ENCODE measurements around the gene EPB41L4B.
"Not testable (repeated sequence)": the region's sequence is repeated elsewhere in the genome, so short reads cannot be mapped to it uniquely, and the experiment has no call there.

Gene EPB41L4B

GRCh38 chr9:109232449-109233237 is 88.2 kb downstream of the EPB41L4B start:
- no peak overlapping the region for H3K4me3 Mint-ChIP-seq
- no peaks in the 10 kb centered on the region for H3K9me3 Mint-ChIP-seq
- no peaks in the 10 kb centered on the region for H3K36me3 Mint-ChIP-seq
- H3K4me1 Mint-ChIP-seq: no peaks in the 10 kb centered on the region
- no peak overlapping the region for H3K27ac Mint-ChIP-seq
- H3K27me3 Mint-ChIP-seq: peaks cover 15% of the 10 kb centered on the region

- H3K27me3 Mint-ChIP-seq: peaks cover 13% of the 10 kb centered on the region
- H3K36me3 Mint-ChIP-seq: no peaks in the 10 kb centered on the region
- no peaks in the 10 kb centered on the region for H3K9me3 Mint-ChIP-seq
- no peak overlapping the region for H3K27ac Mint-ChIP-seq
- H3K4me3 Mint-ChIP-seq: no peak overlapping the region
- H3K4me1 Mint-ChIP-seq: no peaks in the 10 kb centered on the region
These were observed 89.3 kb downstream of the EPB41L4B start for GRCh38 chr9:109231593-109231992.

DNA sequence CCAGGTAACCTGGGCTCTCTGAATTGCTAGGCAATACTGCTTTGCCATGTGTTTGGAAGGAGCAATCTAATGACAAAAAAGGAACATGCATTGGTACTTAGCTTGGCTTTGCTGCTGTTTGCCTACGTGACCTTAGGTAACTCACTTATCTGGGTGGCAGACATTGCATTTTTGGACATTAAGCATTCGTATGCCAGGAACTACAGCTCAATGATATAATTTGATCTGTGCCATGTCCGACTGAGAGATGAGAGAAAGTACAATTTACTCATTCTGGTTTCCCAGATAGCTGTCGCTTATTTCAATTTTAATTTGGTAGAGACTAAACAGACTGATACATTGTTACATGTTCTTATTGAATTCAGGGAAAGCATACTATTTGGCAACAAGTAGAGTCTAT is 90.6 kb downstream of the EPB41L4B start:
- no peak overlapping the region for H3K4me3 Mint-ChIP-seq
- no peaks in the 10 kb centered on the region for H3K9me3 Mint-ChIP-seq
- H3K4me1 Mint-ChIP-seq: no peaks in the 10 kb centered on the region
- H3K36me3 Mint-ChIP-seq: no peaks in the 10 kb centered on the region
- peaks cover 13% of the 10 kb centered on the region for H3K27me3 Mint-ChIP-seq
- no peak overlapping the region for H3K27ac Mint-ChIP-seq

GRCh38 chr9:109229682-109230081 is 91.2 kb downstream of the EPB41L4B start:
- Mint-ChIP-seq H3K4me3 (no peak overlapping the region), H3K27me3 (peaks cover 10% of the 10 kb centered on the region), H3K9me3 (no peaks in the 10 kb centered on the region), H3K36me3 (no peaks in the 10 kb centered on the region), H3K27ac (no peak overlapping the region), H3K4me1 (no peaks in the 10 kb centered on the region)

DNA sequence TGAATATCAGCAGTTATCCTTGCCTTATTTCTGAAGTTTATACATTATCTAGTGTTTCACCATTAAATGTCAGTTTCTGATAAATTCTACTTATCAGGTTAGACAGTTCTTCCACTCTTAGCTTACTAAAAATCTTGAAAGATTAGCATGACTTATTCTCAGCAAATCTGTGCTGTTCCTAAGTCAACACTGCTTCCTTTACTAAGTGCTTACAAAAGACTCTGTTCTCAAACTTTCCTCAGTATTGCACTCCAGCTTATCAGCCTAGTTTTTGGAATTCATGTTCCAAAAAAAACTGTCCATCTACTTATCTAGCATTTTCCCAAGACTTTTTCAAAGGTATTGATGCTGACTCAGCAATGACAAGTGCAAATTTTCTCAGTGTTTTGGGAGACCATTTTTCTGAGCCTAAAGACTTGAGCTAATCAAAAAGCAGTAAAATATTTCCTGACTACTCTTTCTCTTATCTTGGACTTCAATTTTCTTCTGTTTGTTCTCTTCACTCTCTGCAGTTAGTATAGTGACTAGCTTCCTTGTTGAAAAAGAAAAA is 92.7 kb downstream of the EPB41L4B start:
- no peak overlapping the region for H3K27ac Mint-ChIP-seq
- no peaks in the 10 kb centered on the region for H3K4me1 Mint-ChIP-seq
- no peaks in the 10 kb centered on the region for H3K36me3 Mint-ChIP-seq
- no peak overlapping the region for H3K4me3 Mint-ChIP-seq
- peaks cover 10% of the 10 kb centered on the region for H3K27me3 Mint-ChIP-seq
- no peaks in the 10 kb centered on the region for H3K9me3 Mint-ChIP-seq

- H3K9me3 Mint-ChIP-seq: no peaks in the 10 kb centered on the region
- peaks cover 10% of the 10 kb centered on the region for H3K27me3 Mint-ChIP-seq
- H3K4me3 Mint-ChIP-seq: no peak overlapping the region
- no peaks in the 10 kb centered on the region for H3K4me1 Mint-ChIP-seq
- no peak overlapping the region for H3K27ac Mint-ChIP-seq
- H3K36me3 Mint-ChIP-seq: no peaks in the 10 kb centered on the region
These were observed 95.2 kb downstream of the EPB41L4B start for GRCh38 chr9:109225629-109226028.

- no peak overlapping the region for H3K27ac Mint-ChIP-seq
- no peaks in the 10 kb centered on the region for H3K9me3 Mint-ChIP-seq
- H3K4me3 Mint-ChIP-seq: no peak overlapping the region
- H3K27me3 Mint-ChIP-seq: peaks cover 10% of the 10 kb centered on the region
- H3K4me1 Mint-ChIP-seq: no peaks in the 10 kb centered on the region
- no peaks in the 10 kb centered on the region for H3K36me3 Mint-ChIP-seq
These were observed 96.1 kb downstream of the EPB41L4B start for GRCh38 chr9:109224751-109225150.

- H3K4me1 Mint-ChIP-seq, H3K36me3 Mint-ChIP-seq, H3K9me3 Mint-ChIP-seq, H3K4me3 Mint-ChIP-seq, H3K27ac Mint-ChIP-seq, H3K27me3 Mint-ChIP-seq: not testable (repeated sequence)
These were observed 102.6 kb downstream of the EPB41L4B start for GRCh38 chr9:109218242-109218641.

DNA sequence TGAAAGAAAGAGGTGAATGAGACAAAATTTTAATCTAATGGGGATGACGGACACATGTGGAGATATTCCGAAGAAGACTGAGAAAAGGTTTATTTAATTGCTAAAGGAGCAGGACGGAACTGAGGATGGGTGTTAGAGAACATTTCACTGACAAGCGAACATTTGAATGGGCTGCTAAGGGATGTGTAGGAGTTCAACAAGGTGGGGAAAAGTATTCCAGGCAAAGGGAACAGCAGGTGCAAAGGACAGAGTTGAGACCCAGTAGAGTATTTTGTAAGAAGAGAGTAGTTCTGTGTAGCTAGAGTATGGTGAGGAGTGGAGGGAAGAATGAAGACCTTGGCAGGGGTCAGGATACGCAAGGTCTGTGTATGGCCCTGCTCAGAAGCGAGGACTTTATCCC is 106.4 kb downstream of the EPB41L4B start:
- no peaks in the 10 kb centered on the region for H3K9me3 Mint-ChIP-seq
- no peak overlapping the region for H3K4me3 Mint-ChIP-seq
- no peak overlapping the region for H3K27ac Mint-ChIP-seq
- H3K36me3 Mint-ChIP-seq: no peaks in the 10 kb centered on the region
- H3K4me1 Mint-ChIP-seq: no peaks in the 10 kb centered on the region
- peaks cover 6% of the 10 kb centered on the region for H3K27me3 Mint-ChIP-seq

DNA sequence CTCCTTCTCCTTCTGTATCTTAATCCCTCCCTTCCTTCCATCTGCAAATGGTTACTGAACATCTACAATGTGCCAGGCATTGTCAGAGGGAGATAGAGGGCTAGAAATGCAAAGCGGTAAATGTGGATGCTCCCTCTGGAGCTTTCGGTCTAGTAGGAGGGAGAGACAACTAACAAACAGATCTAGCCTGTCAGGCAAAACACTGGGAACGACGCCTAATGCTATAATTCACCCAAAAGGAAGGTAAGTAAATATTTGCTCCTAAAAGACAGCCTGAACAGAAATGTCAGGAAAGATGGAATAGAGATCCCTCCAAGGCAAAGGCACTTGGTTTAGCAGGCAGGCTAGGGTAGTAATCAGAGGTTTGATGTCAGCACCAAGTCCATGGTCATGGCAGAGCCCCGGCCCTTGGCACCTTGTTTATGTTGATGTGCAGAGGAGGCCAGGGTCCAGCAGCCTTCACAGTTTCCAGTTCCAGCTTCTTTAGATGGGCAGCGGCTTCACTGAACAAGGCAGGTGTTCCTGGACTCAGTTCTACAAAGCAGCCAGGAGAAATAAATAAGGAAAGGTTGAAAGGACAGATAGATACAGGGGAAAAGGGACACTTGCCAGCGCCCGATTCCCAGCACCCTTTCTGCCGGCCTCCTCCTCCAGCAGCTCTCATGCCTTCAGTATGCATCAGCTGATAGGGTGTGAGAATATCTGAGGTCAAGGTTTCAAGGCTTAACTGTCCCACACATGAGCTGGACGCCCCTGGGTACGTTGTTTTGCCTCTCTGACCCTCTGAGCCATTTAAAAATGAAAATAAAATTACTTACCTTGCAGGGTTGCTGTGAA is 107.4 kb downstream of the EPB41L4B start:
- H3K4me3 Mint-ChIP-seq: no peak overlapping the region
- H3K9me3 Mint-ChIP-seq: no peaks in the 10 kb centered on the region
- no peaks in the 10 kb centered on the region for H3K36me3 Mint-ChIP-seq
- H3K4me1 Mint-ChIP-seq: no peaks in the 10 kb centered on the region
- peaks cover 7% of the 10 kb centered on the region for H3K27me3 Mint-ChIP-seq
- H3K27ac Mint-ChIP-seq: no peak overlapping the region

DNA sequence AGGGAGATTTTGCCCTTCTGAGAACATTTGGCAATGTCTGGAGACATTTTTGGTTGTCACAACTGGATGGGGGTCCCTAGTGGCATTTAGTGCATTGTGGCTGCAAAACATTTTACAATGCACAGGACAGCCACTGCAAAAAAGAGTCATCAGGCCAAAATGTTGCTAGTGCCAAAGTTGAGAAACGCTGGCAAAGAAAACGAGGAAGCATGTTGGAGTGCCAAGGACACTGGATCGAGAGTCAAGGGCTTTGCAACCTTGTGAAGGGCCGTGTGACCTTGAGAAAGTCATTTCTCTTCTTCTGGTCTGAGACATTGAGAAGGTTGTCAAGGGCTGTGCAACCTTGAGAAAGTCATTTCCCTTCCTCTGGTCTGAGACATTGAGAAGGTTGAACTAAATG is 108.1 kb downstream of the EPB41L4B start:
- H3K36me3 Mint-ChIP-seq: no peaks in the 10 kb centered on the region
- no peak overlapping the region for H3K4me3 Mint-ChIP-seq
- no peaks in the 10 kb centered on the region for H3K4me1 Mint-ChIP-seq
- H3K9me3 Mint-ChIP-seq: no peaks in the 10 kb centered on the region
- H3K27me3 Mint-ChIP-seq: peaks cover 5% of the 10 kb centered on the region
- no peak overlapping the region for H3K27ac Mint-ChIP-seq

DNA sequence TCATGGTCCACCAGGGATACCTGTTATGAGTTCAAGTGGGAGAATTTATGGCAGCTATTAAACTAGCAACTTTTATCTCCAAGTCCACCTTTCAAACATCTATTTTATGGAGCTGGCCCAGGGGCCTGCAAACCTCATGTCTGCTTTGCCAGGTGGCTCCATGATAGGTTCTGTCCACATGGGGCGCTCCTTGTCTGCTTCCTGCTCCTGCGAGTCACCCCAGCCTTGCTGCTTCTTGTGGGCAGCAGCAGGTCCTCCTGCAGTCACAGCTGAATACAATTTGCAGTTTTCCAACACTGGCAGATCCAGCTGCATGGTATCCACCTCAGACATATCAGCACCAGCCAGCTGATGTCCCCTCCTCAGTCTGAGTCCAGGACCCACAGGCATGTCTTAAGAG is 114.2 kb downstream of the EPB41L4B start:
- H3K27me3 Mint-ChIP-seq: peaks cover 5% of the 10 kb centered on the region
- H3K9me3 Mint-ChIP-seq: no peaks in the 10 kb centered on the region
- no peaks in the 10 kb centered on the region for H3K4me1 Mint-ChIP-seq
- no peaks in the 10 kb centered on the region for H3K36me3 Mint-ChIP-seq
- no peak overlapping the region for H3K27ac Mint-ChIP-seq
- no peak overlapping the region for H3K4me3 Mint-ChIP-seq

- Mint-ChIP-seq H3K9me3 (no peaks in the 10 kb centered on the region), H3K4me1 (no peaks in the 10 kb centered on the region), H3K27me3 (peaks cover 5% of the 10 kb centered on the region), H3K4me3 (no peak overlapping the region), H3K27ac (no peak overlapping the region), H3K36me3 (no peaks in the 10 kb centered on the region)
These were observed 115.3 kb downstream of the EPB41L4B start for GRCh38 chr9:109205526-109205925.

GRCh38 chr9:109203761-109204360 is 117.0 kb downstream of the EPB41L4B start:
- no peak overlapping the region for H3K27ac Mint-ChIP-seq
- H3K27me3 Mint-ChIP-seq: peaks cover 5% of the 10 kb centered on the region
- no peak overlapping the region for H3K4me3 Mint-ChIP-seq
- no peaks in the 10 kb centered on the region for H3K9me3 Mint-ChIP-seq
- H3K4me1 Mint-ChIP-seq: no peaks in the 10 kb centered on the region
- no peaks in the 10 kb centered on the region for H3K36me3 Mint-ChIP-seq

DNA sequence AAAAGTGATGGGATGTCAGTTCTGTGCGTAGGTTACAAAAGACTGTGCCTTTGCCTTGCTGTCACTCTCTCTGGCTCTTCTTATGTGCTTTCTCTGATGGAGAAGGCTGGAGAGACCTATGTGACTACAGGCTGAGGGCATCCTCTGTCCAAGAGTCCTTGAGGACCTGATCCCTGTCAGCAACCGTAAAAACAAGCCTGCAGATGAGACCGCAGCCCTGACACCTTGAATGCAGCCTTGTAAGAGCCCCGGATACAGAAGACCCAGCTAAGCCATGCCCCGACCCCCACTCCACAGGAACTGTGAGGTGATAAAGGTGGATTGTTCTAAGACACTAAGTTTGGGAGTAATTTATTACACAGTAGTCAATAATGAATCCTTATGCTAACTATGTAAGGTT is 121.2 kb downstream of the EPB41L4B start:
- Mint-ChIP-seq H3K27me3 (peaks cover 1% of the 10 kb centered on the region), H3K27ac (no peak overlapping the region), H3K4me3 (no peak overlapping the region), H3K36me3 (no peaks in the 10 kb centered on the region), H3K4me1 (no peaks in the 10 kb centered on the region), H3K9me3 (no peaks in the 10 kb centered on the region)

Data from activated naive CD4-positive, alpha-beta T cell treated with anti-CD3 and anti-CD28 coated beads, Interleukin-2, amount 50 U/mL, for 24 hours (primary cell).